HG03045 (cell line): Measurements from ENCODE around the gene SF1.
"Not testable (repeated sequence)": the region's sequence is repeated elsewhere in the genome, so short reads cannot be mapped to it uniquely, and the experiment has no call there.

Experiments used
- ATAC-seq: cut with Tn5 transposase; IDR thresholded peaks from one replicate; pipeline ENCODE4 v1.9.1; 2021; ENCODE audit warnings: mild to moderate bottlenecking, moderate library complexity; ENCODE audit not compliant: unreplicated experiment

SF1 gene

GRCh38 chr11:64778473-64779298 lies at the start of gene SF1:
TSS of gene SF1 (minus strand) at chr11:64778542. CDS start at chr11:64778392, 150 bp downstream.
- peak; percentile 76 for ATAC-seq

- ATAC-seq = no peak
These were observed 49.1 kb upstream of the SF1 start for GRCh38 chr11:64827451-64827839.

- no peak for ATAC-seq
These were observed 48.5 kb upstream of the SF1 start for GRCh38 chr11:64826578-64827450.

GRCh38 chr11:64826062-64826461 lies 47.7 kb upstream of the SF1 start:
- ATAC-seq = no peak

- ATAC-seq = no peak
These were observed 45.3 kb upstream of the SF1 start for GRCh38 chr11:64823568-64824119.

- ATAC-seq = no peak
These were observed 39.1 kb upstream of the SF1 start for GRCh38 chr11:64817476-64817875.

- ATAC-seq = not testable (repeated sequence)
These were observed 37.1 kb upstream of the SF1 start for GRCh38 chr11:64815433-64815832.

- ATAC-seq = no peak
These were observed 36.4 kb upstream of the SF1 start for GRCh38 chr11:64814712-64815187.

GRCh38 chr11:64813826-64814225 lies 35.5 kb upstream of the SF1 start:
- no peak for ATAC-seq

GRCh38 chr11:64810891-64811272 lies 32.5 kb upstream of the SF1 start:
- ATAC-seq = no peak

GRCh38 chr11:64810271-64810890 lies 32.0 kb upstream of the SF1 start, which contains the start of gene MEN1:
TSS of gene MEN1 (minus strand) at chr11:64810551. CDS start at chr11:64810109, 442 bp downstream.
- ATAC-seq = peak; percentile 64

- no peak for ATAC-seq
These were observed 31.5 kb upstream of the SF1 start for GRCh38 chr11:64809781-64810241.

GRCh38 chr11:64805481-64805880 lies 27.1 kb upstream of the SF1 start:
- ATAC-seq = no peak

GRCh38 chr11:64804346-64805210 lies 26.2 kb upstream of the SF1 start:
- ATAC-seq = no peak

- no peak for ATAC-seq
These were observed 25.6 kb upstream of the SF1 start for GRCh38 chr11:64803846-64804345.

- peak; percentile 73 for ATAC-seq
These were observed 25.0 kb upstream of the SF1 start, which contains the start of gene MAP4K2 for GRCh38 chr11:64803158-64803845. TSS of gene MAP4K2 (minus strand) at chr11:64803214. CDS start at chr11:64803149, 65 bp downstream.

GRCh38 chr11:64802370-64803157 lies 24.2 kb upstream of the SF1 start:
- peak; percentile 1 for ATAC-seq
